ENCODE measurements around the gene POGLUT3.

GRCh38 chr11:108530426-108530825 is 32.2 kb upstream of the POGLUT3 start:
- TF ChIP-seq CTCF (IDR thresholded peaks at IDR 0.05) (no peak), POLR2A (IDR thresholded peaks at IDR 0.05) (no peak)
